GM21619 (cell line): ENCODE data around the gene PFDN6.
A peak's percentile ranks its signal among the peaks of the same experiment; 100 is the strongest.

ENCODE experiments used
- ATAC-seq: cut with Tn5 transposase; IDR thresholded peaks from one replicate; pipeline ENCODE4 v1.9.1; 2021; ENCODE audit not compliant: unreplicated experiment

The PFDN6 gene

DNA sequence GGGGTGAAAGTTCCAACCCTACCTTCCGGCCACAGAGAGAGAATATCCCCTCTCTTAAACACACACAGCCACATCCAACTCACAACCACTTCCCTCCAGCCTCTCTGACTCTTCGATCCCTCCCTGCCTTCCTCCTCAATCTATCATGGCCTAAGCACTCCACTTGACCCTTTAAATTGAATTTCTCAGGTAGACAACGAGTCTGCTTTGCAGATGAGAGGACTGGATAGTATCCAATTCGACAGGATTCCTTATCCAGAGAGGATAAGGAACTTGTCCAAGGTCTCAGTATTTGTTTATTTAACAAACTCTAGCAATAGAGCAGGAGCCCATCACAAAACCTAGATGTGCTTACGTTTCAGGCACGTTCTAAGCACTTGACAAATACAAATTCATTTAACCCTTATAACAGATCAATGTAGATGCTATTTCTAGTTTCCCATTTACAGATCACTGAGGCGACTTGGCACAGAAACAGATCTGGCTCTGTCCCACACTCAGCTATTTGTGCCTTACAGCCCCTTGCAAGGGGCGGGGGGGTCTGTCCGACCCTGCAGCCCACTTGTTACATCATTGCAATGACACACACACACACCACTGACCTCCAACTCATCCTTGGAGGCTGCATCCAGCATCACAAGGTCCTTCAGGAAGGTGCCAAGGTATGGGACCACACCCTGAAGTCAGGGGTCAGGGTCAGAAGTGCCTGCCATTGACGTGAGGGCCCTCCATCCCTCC, 4.9 kb downstream of the PFDN6 start:
- no peak for ATAC-seq

- ATAC-seq, result no peak
Observed at GRCh38 chr6:33295621-33296369, 6.4 kb downstream of the PFDN6 start.

DNA sequence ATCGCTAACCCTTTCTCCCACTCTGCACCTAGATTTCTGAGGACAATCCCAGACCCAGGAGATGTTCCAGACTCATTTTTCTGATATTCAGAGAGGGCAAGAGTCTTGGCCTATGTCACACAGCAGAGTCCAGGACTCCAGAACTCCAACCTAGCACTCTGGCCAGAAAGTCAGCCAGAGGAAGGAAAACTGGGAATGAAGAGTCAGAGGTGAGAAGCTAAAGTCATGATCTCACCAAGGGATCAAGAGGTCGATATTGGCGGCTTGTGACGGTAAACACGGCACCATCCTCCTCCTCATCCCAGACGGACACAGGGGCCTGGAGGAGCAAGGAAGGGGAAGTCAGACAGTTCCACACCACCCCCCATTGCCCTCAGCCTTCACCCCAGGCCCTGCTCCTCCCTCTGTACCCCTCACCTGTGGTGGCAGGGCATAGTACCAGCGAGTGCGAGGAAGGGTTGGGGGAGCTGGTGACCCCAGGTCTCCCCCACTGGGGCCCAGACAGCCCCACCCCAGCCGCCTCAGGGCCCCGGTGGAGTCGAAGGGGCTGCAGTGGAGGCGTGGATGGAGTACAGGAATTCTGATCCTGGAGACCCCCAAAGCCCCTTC, 7.5 kb downstream of the PFDN6 start:
- no peak for ATAC-seq

- ATAC-seq, result no peak
Observed at GRCh38 chr6:33297406-33297955, 8.1 kb downstream of the PFDN6 start.

DNA sequence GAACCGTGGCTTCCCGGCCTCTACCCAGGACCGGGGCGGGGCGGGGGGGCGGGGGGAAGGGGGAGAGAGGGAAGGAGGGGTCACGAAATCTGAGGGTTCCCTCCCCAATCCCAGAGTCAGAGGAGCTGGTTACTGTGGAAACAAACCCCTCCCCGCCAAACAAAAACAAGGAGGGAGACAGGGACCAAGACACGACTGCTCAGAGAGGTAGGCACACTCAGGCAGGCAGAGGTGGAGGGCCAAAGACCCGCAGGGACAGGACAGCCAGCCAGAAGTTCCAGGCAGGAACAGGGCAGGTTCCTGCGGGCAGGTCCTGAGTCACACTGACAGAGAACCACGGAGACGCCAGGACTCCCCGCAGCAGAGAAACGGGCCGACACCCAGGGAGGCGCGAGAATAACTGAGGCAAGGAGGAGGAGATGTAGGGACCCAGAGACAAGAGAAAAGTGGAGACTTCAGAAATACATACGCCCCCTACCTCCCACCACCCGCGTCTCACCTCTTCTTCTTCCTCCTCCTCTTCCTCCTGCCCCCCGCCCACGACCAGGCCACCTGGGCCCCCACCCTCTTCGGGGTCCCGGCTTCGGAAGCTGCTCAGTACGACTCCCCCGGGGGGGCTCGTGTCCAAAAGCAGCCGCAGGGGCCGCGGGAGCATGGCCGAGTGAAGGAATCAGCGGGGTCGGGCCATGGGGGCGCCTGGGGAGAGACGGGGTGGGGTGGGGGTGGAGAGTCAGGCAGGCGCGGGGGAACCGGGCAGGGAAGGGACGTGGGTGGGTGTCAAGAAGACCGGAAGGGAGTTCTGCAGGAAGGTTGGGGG, 8.8 kb downstream of the PFDN6 start:
- ATAC-seq, result no peak

DNA sequence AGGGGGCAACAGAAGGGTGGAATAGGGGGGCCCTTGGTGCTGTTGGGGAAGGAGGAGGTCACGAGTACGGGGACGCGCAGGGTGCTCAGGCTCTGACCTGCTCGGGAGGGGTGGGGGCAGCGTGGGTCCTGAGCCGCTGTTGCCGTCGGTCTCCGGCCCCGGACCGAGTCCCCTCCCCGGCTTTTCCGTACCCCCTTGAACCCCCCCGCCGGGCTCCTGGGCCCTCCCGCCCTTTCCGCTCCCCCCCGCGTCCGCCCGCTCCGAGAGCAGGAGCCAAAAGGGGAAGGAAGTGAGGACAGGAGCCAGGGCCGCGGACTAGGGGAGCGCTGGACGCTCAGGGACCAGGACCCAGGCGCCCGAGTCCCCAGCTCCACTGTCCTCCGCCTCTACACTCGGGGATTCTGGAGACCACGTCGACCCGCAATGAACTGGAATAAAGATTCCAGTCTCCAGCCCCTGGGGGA, 9.4 kb downstream of the PFDN6 start, which contains the start of gene RGL2:
Gene RGL2, minus strand, starts transcription at position 170 of the 464 bp plus-strand sequence. CDS start 332 bp downstream, outside the sequence.
- peak; percentile 34 for ATAC-seq

- peak; percentile 62 for ATAC-seq
Observed at GRCh38 chr6:33299237-33299944, 10.0 kb downstream of the PFDN6 start.

GRCh38 chr6:33301877-33302276, 12.5 kb downstream of the PFDN6 start:
- no peak for ATAC-seq

DNA sequence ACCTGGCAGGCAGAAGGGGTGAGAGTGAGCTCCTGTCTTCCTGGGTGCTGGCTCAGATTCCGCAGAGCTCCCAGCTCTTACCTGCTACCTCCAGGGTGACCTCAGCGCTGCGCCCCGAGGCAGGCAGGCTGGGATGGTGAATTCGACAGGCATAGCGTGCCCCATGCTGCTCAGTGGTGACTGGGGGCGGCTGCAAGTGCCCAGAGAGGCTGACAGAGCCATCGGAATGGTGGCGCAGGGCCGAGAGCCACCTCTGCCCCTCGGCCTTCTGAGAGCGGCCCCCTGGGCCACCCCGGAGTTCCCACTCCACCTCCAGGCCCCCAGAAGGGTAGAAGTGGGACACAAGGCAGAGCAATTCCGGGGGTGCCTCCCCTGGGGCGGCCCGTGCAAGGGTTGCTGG, 14.8 kb downstream of the PFDN6 start:
- ATAC-seq, result no peak

GRCh38 chr6:33305052-33305451, 15.7 kb downstream of the PFDN6 start:
- ATAC-seq, result no peak

DNA sequence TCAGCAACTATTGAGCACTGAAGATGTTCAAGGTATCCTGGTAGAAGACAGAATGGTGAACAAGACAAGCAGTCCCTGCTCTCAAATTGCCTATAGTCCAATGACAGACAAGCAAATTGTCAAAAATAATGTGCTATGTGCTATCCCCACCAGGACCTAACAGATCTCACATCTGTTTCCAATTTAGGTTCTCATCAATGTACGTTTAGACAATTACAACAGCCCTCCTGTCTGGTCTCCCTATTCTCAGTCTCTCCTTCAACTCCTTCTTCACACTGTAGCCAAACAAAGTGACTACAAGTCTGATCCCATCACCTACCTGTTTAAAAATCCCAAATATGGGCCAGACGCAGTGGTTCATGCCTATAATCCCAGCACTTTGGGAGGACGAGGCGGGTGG, 17.0 kb downstream of the PFDN6 start:
- ATAC-seq, result no peak

- peak; percentile 29 for ATAC-seq
Observed at GRCh38 chr6:33312361-33313104, 23.1 kb downstream of the PFDN6 start.

GRCh38 chr6:33313105-33313708, 23.8 kb downstream of the PFDN6 start:
- peak; percentile 12 for ATAC-seq

GRCh38 chr6:33313709-33314514, 24.5 kb downstream of the PFDN6 start, which contains the start of gene TAPBP:
TAPBP (minus strand) TSS chr6:33314078; CDS start chr6:33314041, 37 bp downstream.
- peak; percentile 32 for ATAC-seq

GRCh38 chr6:33314515-33314942, 25.1 kb downstream of the PFDN6 start:
- ATAC-seq, result no peak

DNA sequence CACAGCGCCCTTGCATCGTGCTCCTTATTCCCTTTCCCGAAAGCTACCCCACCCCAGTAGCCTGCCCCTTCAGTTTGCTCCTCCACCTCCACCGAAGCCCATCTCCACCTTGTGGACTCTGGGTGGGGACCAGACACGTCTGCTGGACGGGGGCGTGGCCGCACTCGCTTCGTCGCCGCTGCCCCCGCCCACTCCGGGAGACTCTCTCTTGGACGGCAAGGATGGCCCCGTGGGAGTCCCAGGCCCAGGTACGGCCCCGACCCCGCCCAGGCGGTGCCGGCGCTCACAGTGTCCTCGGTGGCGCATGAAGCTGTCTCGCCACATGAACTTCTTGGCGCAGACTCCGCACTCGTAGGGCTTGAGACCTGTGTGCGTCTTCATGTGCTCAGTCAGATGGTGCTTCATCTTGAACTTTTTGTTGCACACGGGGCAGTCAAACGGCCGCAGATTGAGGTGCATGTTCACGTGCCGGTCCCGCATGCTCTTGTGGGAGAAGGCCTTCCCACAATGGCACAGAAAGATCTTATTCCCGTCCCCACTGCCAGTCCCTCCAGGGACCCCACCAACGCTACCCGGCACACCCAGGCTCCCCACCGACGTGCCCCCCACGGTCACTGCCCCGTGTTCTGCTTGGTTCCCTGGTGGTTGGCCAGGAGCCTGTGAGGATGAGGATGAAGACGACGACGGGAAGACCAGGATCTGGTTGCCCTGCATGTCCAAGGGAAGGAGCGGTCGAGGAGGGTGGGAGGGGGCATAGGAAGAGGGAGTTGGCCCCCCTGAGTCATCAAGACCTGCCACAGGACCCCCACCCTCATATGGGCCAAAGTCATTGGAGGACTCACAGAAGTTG, 25.8 kb downstream of the PFDN6 start:
- no peak for ATAC-seq
